Measurements from ENCODE around the gene TMEM164.

DNA sequence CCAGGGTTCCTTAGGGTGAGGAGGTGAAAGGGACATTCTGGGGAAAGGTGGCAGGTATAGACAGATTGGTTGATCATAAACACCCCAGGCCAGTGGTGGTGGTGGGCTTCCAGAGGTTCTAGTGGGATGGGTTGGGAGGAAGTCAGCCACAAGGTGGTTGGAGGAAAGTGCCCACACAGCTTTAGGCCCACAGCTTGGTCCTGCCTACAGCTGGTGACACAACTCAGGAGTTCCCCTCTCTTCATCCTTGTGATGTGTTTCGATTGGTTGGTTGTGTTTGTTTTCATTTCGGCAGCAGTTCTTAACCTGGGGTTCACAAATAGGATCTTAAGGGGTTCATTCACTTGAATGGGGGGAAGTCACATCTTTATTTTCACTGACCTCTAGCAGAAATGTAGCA lies 157.0 kb downstream of the TMEM164 start:
- TF ChIP-seq POLR2AphosphoS5 (IDR thresholded peaks at IDR 0.05; ENCODE audit: low read depth, low read length), result no peak
- no peak for TF ChIP-seq POLR2A (IDR thresholded peaks at IDR 0.05; ENCODE audit: low read depth, low read length)

Measured in GM12892 (cell line).